Neutrophil (primary cell): ENCODE data around the gene TP63.
"Not testable (repeated sequence)": the region's sequence is repeated elsewhere in the genome, so short reads cannot be mapped to it uniquely, and the experiment has no call there.

Experiments
- H3K27ac ChIP-seq: fragments of 200-600 bp; sonication (generic); 2 replicates; pipeline ENCODE4 v1.5.1; 2016; ENCODE audit warnings: mild to moderate bottlenecking, moderate library complexity
- H3K27me3 ChIP-seq: fragments of 200-600 bp; sonication (generic); 2 replicates; pipeline ENCODE4 v1.6.0; 2016; ENCODE audit warnings: mild to moderate bottlenecking
- H3K36me3 ChIP-seq: fragments of 200-600 bp; sonication (generic); 2 replicates; pipeline ENCODE4 v1.5.1; 2017
- H3K4me1 ChIP-seq, 2 experiments: fragments of 200-600 bp in 1 of 2; sonication (generic) in 1 of 2; 1 replicate in 1 of 2; 2 replicates in 1 of 2; pipeline versions ENCODE4 v1.5.1 to v1.6.1; 2013 to 2016; ENCODE audit warnings: low read depth in 1 of 2, low read length in 1 of 2, mild to moderate bottlenecking in 1 of 2, moderate library complexity in 1 of 2; ENCODE audit not compliant: control insufficient read depth in 1 of 2, insufficient read depth in 1 of 2
- H3K4me3 ChIP-seq, 2 experiments: fragments of 200-600 bp in 1 of 2; sonication (generic) in 1 of 2; 1 replicate in 1 of 2; 2 replicates in 1 of 2; pipeline ENCODE4 v1.5.1; 2013 to 2016; ENCODE audit warnings: low read depth in 1 of 2, low read length in 1 of 2, mild to moderate bottlenecking in 1 of 2, moderate library complexity in 1 of 2
- H3K9me3 ChIP-seq: fragments of 200-600 bp; sonication (generic); 2 replicates; pipeline ENCODE4 v1.5.1; 2016
- TF ChIP-seq, protein P1 (sequence below): fragments of 200-600 bp; sonication (generic); IDR thresholded peaks from 2 replicates; pipeline ENCODE4 v1.5.1; 2016; ENCODE audit warnings: antibody characterized with exemption

Gene TP63

DNA sequence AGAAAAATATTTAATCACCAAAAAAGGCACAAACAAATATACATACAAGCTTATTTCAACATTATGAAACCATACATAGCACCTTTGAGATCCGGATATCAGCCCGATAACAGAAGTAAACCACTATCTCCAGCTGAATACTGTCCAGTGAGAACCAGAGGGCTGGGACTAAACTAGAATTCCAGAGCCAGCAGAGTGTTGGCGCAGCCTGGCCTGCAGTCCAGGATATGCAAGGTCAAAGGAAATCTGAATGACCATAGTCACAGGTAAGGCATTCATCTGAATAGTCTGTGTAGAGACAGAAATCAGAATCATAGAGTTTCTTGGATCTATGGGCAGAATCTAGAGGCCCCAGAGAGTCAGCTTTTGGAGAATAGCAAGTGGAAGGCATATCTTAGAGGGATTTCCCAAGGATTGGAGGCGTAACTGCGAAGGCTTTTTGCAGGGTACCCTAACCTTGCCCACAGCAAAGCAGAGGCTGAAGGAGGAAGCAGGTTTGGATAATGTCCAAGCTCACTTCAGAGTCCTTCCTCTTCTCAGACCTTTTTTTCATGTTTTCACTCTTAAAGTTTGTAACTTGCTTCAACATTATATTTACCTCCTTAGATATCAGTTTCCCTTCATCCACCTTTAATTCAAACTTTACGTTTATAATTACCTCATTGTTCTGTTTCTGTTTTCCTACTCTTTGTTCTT lies 32.5 kb upstream of the TP63 start:
- H3K27ac ChIP-seq = no peak overlapping the region
- no peak overlapping the region for H3K4me3 ChIP-seq
- no peaks in the 10 kb centered on the region for H3K4me1 ChIP-seq
- H3K27me3 ChIP-seq = no peaks in the 10 kb centered on the region
- no peaks in the 10 kb centered on the region for H3K36me3 ChIP-seq
- H3K9me3 ChIP-seq = no peaks in the 10 kb centered on the region
- TF ChIP-seq, protein P1, sequence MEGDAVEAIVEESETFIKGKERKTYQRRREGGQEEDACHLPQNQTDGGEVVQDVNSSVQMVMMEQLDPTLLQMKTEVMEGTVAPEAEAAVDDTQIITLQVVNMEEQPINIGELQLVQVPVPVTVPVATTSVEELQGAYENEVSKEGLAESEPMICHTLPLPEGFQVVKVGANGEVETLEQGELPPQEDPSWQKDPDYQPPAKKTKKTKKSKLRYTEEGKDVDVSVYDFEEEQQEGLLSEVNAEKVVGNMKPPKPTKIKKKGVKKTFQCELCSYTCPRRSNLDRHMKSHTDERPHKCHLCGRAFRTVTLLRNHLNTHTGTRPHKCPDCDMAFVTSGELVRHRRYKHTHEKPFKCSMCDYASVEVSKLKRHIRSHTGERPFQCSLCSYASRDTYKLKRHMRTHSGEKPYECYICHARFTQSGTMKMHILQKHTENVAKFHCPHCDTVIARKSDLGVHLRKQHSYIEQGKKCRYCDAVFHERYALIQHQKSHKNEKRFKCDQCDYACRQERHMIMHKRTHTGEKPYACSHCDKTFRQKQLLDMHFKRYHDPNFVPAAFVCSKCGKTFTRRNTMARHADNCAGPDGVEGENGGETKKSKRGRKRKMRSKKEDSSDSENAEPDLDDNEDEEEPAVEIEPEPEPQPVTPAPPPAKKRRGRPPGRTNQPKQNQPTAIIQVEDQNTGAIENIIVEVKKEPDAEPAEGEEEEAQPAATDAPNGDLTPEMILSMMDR = no peak

DNA sequence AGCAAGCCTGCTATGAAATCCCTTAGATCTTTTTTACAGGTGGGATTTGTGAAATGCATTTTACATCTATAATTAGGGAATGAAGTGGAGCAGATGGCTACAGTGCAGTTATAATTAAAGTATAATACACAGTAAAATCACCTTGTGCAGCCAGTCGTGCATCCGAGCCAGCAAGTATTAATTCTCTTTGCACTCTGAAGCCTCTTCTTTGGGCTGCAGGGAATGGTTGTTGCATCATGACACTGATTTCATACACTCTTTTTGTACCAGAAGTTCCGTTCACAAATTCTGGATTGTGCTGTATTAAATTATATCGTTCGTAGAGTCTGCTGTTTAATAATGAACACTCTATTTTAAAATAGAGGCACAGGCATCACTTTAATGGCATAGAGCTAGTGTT lies 28.7 kb upstream of the TP63 start:
- Histone ChIP-seq H3K27me3 (no peaks in the 10 kb centered on the region), H3K4me1 (no peaks in the 10 kb centered on the region), H3K36me3 (no peaks in the 10 kb centered on the region), H3K4me3 (no peak overlapping the region), H3K9me3 (no peaks in the 10 kb centered on the region), H3K27ac (no peak overlapping the region)
- TF ChIP-seq, protein P1 = no peak

DNA sequence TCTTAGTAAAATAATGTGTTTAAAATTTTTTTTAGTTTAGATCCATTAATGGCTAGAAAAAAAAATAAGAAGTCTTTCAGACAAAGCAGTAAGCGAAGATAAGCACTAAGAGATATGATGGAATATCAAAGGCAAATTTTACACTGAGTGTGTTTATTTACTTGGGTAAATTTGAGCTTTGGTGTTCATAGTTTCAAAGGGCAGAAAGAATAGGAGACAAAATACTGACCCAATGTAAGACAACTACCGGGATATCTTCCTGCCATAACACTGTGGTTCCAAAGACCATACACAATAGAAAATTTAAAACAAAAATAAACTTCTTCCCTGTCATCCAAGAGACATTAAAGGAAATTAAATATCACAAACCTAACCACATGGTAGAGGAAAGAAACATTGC lies 25.5 kb upstream of the TP63 start:
- H3K36me3 ChIP-seq = no peaks in the 10 kb centered on the region
- no peak overlapping the region for H3K4me3 ChIP-seq
- no peak overlapping the region for H3K27ac ChIP-seq
- H3K27me3 ChIP-seq = no peaks in the 10 kb centered on the region
- H3K9me3 ChIP-seq = no peaks in the 10 kb centered on the region
- TF ChIP-seq, protein P1 = no peak
- H3K4me1 ChIP-seq = no peaks in the 10 kb centered on the region

DNA sequence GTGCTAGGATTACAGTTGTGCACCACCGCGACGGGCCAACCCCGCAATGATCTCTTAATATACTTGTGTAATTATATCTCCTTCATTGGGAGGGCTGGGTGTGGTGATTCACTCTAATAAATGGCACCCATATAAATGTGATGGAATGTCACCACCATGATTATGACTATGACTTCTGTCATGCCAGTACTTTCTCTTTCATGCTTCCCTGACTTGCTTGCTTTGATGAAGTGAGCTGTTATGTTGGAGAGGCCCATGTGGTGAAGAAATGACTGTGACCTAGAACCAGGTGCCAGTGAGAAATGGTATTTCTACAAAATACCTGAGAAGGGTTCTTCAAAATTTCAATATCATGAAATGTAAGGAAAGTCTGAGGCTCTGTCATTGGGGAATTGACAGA lies 24.4 kb upstream of the TP63 start:
- no peaks in the 10 kb centered on the region for H3K4me1 ChIP-seq
- H3K4me3 ChIP-seq = no peak overlapping the region
- no peaks in the 10 kb centered on the region for H3K27me3 ChIP-seq
- no peak overlapping the region for H3K27ac ChIP-seq
- no peaks in the 10 kb centered on the region for H3K36me3 ChIP-seq
- TF ChIP-seq, protein P1 = no peak
- H3K9me3 ChIP-seq = no peaks in the 10 kb centered on the region

DNA sequence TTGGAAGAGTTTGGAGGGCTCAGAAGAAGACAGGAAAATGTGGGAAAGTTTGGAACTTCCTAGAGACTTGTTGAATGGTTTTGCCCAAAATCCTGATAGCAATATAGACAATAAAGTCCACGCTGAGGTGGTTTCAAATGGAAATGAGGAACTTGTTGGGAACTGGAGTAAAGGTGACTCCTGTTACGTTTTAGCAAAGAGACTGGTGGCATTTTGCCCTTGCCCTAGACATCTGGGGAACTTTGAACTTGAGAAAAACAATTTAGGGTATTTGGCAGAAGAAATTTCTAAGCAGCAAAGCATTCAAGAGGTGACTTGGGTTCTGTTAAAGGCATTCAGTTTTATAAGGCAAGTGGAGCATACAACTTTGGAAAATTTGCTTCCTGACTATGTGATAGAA lies 18.5 kb upstream of the TP63 start:
- H3K4me3 ChIP-seq, H3K36me3 ChIP-seq, H3K27ac ChIP-seq, H3K4me1 ChIP-seq, H3K9me3 ChIP-seq, H3K27me3 ChIP-seq: not testable (repeated sequence)

DNA sequence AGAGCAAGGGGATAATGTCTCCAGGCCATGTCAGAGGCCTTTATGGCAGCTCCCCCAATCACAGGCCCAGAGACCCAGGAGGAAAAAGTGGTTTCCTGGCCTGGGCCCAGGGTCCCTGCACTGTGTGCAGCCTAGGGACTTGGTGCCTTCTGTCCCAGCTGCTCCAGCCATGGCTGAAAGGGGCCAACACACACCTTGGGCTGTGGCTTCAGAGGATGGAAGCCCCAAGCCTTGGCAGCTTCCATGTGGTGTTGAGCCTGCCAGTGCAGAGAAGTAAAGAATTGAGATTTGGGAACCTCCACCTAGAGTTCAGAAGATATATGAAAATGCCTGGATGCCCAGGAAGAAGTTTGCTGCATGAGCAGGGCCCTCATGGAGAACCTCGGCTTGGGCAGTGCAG lies 18.1 kb upstream of the TP63 start:
- Histone ChIP-seq H3K9me3 (no peaks in the 10 kb centered on the region), H3K27ac (no peak overlapping the region), H3K36me3 (no peaks in the 10 kb centered on the region), H3K4me3 (no peak overlapping the region), H3K4me1 (no peaks in the 10 kb centered on the region), H3K27me3 (no peaks in the 10 kb centered on the region)
- TF ChIP-seq, protein P1 = no peak
